Stimulated activated CD8-positive, alpha-beta memory T cell treated with anti-CD3 and anti-CD28 coated beads, Interleukin-7, amount 100 ng/mL, for 24 hours (primary cell): ENCODE data around the gene OR7G2.

Experiments used
- DNase-seq: peaks from one replicate; pipeline ENCODE4 v3.0.0-alpha.2; 2020; ENCODE audit warnings: low read depth

The OR7G2 gene

GRCh38 chr19:9107375-9107774 lies at the start of gene OR7G2:
TSS of gene OR7G2 (minus strand) at chr19:9107475. CDS start at chr19:9103243, 4,232 bp downstream.
- no peak for DNase-seq

GRCh38 chr19:9156304-9156703 lies 49.0 kb upstream of the OR7G2 start:
- no peak for DNase-seq

GRCh38 chr19:9155591-9155990 lies 48.3 kb upstream of the OR7G2 start:
- DNase-seq = no peak

- no peak for DNase-seq
Measured at GRCh38 chr19:9151367-9151766, 44.1 kb upstream of the OR7G2 start.

- no peak for DNase-seq
Measured at GRCh38 chr19:9150650-9151049, 43.4 kb upstream of the OR7G2 start.

- DNase-seq = no peak
Measured at GRCh38 chr19:9149997-9150396, 42.7 kb upstream of the OR7G2 start.

GRCh38 chr19:9148697-9149096 lies 41.4 kb upstream of the OR7G2 start:
- DNase-seq = no peak

GRCh38 chr19:9146882-9147281 lies 39.6 kb upstream of the OR7G2 start:
- no peak for DNase-seq

- no peak for DNase-seq
Measured at GRCh38 chr19:9144920-9145319, 37.6 kb upstream of the OR7G2 start.

- peak; percentile 78 for DNase-seq
Measured at GRCh38 chr19:9140159-9140874, 33.0 kb upstream of the OR7G2 start, which contains the start of gene ZNF317. TSS of gene ZNF317 (plus strand) at chr19:9140397. CDS start at chr19:9156017, 15,620 bp downstream.

GRCh38 chr19:9139609-9140158 lies 32.4 kb upstream of the OR7G2 start:
- no peak for DNase-seq

- no peak for DNase-seq
Measured at GRCh38 chr19:9132422-9132821, 25.1 kb upstream of the OR7G2 start.

- DNase-seq = no peak
Measured at GRCh38 chr19:9130965-9131364, 23.7 kb upstream of the OR7G2 start.

- no peak for DNase-seq
Measured at GRCh38 chr19:9128171-9128570, 20.9 kb upstream of the OR7G2 start.

GRCh38 chr19:9126900-9127405 lies 19.7 kb upstream of the OR7G2 start, which contains the start of gene OR7G3:
TSS of gene OR7G3 (minus strand) at chr19:9126950. CDS start at chr19:9126950, 0 bp downstream.
- DNase-seq = no peak

GRCh38 chr19:9116547-9116946 lies 9.3 kb upstream of the OR7G2 start:
- no peak for DNase-seq

GRCh38 chr19:9115307-9115813 lies 8.1 kb upstream of the OR7G2 start, which contains the start of gene OR7G1:
TSS of gene OR7G1 (minus strand) at chr19:9115763. CDS start at chr19:9115763, 0 bp downstream.
- no peak for DNase-seq

- no peak for DNase-seq
Measured at GRCh38 chr19:9109959-9110358, 2.7 kb upstream of the OR7G2 start.

GRCh38 chr19:9086761-9087160 lies 20.5 kb downstream of the OR7G2 start, which contains the start of gene OR1M1:
TSS of gene OR1M1 (plus strand) at chr19:9087061. CDS start at chr19:9093245, 6,184 bp downstream.
- DNase-seq = no peak

- no peak for DNase-seq
Measured at GRCh38 chr19:9078651-9079050, 28.6 kb downstream of the OR7G2 start.

- DNase-seq = no peak
Measured at GRCh38 chr19:9076901-9077300, 30.4 kb downstream of the OR7G2 start.

- DNase-seq = no peak
Measured at GRCh38 chr19:9075064-9075949, 32.0 kb downstream of the OR7G2 start.
